Sciatic nerve (tissue), 2 donors: ENCODE data around the gene LY6G6D. TPM values are rescaled to one million over a fixed set of nuclear protein-coding genes. Genes with fewer than 3 reads are reported as not detected.
A peak's percentile ranks its signal among the peaks of the same experiment; 100 is the strongest.

Experiments used
- ATAC-seq: fragments of 200-7000 bp; cut with Tn5 transposase; one replicate; pipeline ENCODE4 v1.9.1; 2020; ENCODE audit warnings: mild to moderate bottlenecking, moderate library complexity
- DNase-seq: peaks from one replicate; pipeline ENCODE4 v3.0.0-alpha.2; 2020; ENCODE audit warnings: low spot score
- intact Hi-C: fragments of 100-400 bp; cut with DNase I; formaldehyde crosslinking; loops from one replicate; pipeline ENCODE4 v1.14.2; 2022
- total RNA-seq: library from RNA; stranded (reverse); fragmentation: NEBNext Ultra II Directional; extraction: Animal tissue kit (Norgen Biotek cat#: 25700); gene quantifications from one replicate; pipeline ENCODE4 v1.2.1, GENCODE V29; 2021
- donor health status: DM: no; HTN: no; CAD: no.
- donor health status: DM: no; HTN: no; CAD: no.

LY6G6D gene
- not detected for total RNA-seq

DNA sequence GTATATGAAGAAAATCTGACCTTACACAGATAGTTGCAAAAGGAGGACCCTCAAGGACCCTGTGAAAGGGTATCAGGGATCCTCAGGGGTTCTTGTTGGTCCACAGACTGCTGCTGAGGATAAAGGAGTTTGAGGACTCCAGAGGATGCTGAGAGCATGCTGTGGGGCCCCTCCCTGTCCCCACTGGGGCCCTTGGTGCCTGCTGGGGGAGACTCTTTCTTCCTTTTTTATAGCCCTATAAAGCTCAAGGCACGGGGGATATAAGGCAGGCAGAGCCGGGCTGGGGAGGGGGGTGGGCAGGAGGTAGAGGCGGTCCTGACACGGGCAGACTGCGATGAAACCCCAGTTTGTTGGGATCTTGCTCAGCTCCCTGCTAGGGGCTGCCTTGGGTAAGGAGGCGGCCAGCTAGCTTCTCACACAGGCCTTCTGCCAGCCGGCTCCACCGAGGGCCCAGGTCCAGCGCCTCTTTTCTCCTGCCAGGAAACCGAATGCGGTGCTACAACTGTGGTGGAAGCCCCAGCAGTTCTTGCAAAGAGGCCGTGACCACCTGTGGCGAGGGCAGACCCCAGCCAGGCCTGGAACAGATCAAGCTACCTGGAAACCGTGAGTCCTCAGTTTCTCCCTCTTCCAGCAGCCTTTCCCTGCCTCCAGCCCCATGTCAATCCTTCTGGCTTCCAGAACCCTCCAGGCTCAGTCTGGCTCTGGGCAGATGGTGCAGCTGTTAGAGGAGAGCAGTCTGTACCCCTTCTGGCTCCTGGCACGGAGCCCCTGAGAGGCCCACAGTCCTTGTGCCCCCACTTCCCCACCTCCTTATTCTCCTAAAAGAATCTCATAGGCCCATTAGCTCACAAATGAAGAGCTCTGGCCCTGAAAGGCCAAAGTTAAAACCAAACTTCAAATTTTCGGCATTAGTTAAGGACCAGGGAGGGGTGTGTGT, at the start of gene LY6G6D:
TSS of gene LY6G6D (plus strand) at position 327 of the 937 bp plus-strand sequence. CDS start at position 335, 8 bp downstream.
- ATAC-seq (no peak), DNase-seq (no peak)
- intact Hi-C loops: no loop called here

GRCh38 chr6:31665501-31666336, 49.4 kb upstream of the LY6G6D start, which contains the start of gene CSNK2B:
Gene CSNK2B, plus strand, starts transcription at chr6:31666080. Its CDS starts 752 bp downstream, at chr6:31666832.
- DNase-seq (peak; percentile 98), ATAC-seq (peak; percentile 93)
- intact Hi-C loops: no loop called here

DNA sequence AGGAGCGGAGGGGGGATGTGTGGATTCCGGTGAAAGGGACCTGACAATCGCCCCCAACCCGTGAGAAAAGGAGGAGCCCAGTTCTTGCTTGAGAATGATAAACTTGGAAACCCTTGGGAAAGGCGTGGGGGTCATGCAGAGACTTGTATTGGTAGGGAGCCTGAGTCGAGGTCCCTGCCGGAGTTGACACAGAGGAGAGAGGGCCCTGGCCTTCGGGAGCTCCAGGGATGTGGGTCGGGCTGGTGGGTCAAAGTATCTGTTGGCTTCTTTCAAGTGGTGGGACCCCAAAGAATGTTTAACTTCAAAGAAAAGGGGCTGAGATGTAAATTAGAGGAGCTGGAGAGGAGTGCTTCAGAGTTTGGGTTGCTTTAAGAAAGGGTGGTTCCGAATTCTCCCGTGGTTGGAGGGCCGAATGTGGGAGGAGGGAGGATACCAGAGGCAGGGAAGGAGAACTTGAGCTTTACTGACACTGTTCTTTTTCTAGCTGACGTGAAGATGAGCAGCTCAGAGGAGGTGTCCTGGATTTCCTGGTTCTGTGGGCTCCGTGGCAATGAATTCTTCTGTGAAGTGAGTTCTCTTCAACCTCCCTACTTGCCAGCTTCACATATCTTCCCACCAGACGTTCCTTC, 48.7 kb upstream of the LY6G6D start:
- DNase-seq (no peak), ATAC-seq (no peak)
- intact Hi-C loops: no loop called here

- DNase-seq: no peak
- intact Hi-C loops: no loop called here
- ATAC-seq: no peak
Observed at GRCh38 chr6:31669676-31670075, 45.5 kb upstream of the LY6G6D start, which contains the start of gene LY6G5B. Gene LY6G5B, plus strand, starts transcription at chr6:31669976. Its CDS starts 975 bp downstream, at chr6:31670951.

GRCh38 chr6:31676322-31676903, 38.7 kb upstream of the LY6G6D start:
- intact Hi-C loops: no loop called here
- DNase-seq (no peak), ATAC-seq (no peak)

GRCh38 chr6:31676904-31677303, 38.2 kb upstream of the LY6G6D start:
- DNase-seq (no peak), ATAC-seq (no peak)
- intact Hi-C loops: no loop called here

- no peak for DNase-seq
- no peak for ATAC-seq
- intact Hi-C loops: no loop called here
Observed at GRCh38 chr6:31677955-31678354, 37.2 kb upstream of the LY6G6D start.

GRCh38 chr6:31680226-31681134, 34.7 kb upstream of the LY6G6D start, which contains the start of gene LY6G5C:
Gene LY6G5C, minus strand, starts transcription at chr6:31681067. Its CDS starts 694 bp downstream, at chr6:31680373.
- ATAC-seq (peak; percentile 84), DNase-seq (peak; percentile 90)
- intact Hi-C loops: loop anchor here (10.0 kb wide), 1 partner anchor 154 kb away; no protein-coding TSS in a partner anchor

GRCh38 chr6:31681135-31681671, 33.9 kb upstream of the LY6G6D start:
- DNase-seq (no peak), ATAC-seq (peak; percentile 48)
- intact Hi-C loops: loop anchor here (10.0 kb wide), 1 partner anchor 154 kb away; no protein-coding TSS in a partner anchor

DNA sequence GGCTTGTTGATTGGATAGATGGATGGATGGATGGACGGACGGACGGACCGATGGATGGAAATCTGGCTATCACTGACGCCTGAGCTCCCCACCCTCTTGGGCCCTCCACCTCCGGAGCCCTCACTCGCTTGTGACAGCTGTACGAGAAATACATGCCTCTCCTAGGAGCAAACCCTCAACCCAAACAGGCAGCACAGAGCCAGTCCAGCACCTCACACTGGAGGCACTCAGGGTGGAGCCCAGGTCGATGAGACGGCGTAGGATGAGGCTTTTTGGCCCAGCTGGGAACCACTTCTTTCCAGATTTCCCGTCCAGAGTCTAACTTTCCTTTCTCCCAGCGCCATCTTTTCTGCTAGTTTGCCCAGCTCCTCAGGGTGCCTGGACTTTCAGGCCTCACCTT, 31.6 kb upstream of the LY6G6D start:
- ATAC-seq (peak; percentile 18), DNase-seq (no peak)
- intact Hi-C loops: loop anchor here (10.0 kb wide), 1 partner anchor 151 kb away; no protein-coding TSS in a partner anchor

DNA sequence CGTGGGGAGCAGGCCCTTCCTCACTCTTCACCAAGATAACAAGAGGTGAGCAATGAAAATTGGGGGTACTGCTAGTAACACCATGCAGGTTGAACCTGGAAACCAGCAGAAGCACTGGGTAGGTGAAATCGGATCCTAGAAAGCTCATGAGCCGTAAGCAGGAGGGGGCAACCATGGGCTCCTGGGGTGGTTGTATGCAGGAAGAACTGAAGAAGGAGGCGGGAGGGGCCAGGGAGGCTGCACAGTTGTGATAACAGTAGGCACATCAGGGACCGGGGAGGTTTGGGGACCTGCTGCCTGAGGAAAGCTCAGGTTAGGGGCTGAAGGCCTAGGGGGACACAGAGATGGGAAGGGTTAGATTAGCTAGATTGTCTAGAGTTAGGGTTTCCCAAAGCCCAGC, 28.7 kb upstream of the LY6G6D start:
- intact Hi-C loops: loop anchor here (10.0 kb wide), 1 partner anchor 148 kb away; no protein-coding TSS in a partner anchor
- no peak for ATAC-seq
- no peak for DNase-seq

GRCh38 chr6:31687321-31687720, 27.8 kb upstream of the LY6G6D start:
- intact Hi-C loops: loop anchor here (10.0 kb wide), 1 partner anchor 147 kb away; no protein-coding TSS in a partner anchor
- ATAC-seq (no peak), DNase-seq (no peak)

GRCh38 chr6:31687860-31688693, 27.1 kb upstream of the LY6G6D start:
- intact Hi-C loops: loop anchor here (10.0 kb wide), 1 partner anchor 147 kb away; no protein-coding TSS in a partner anchor
- no peak for DNase-seq
- no peak for ATAC-seq

GRCh38 chr6:31689249-31690110, 25.7 kb upstream of the LY6G6D start:
- no peak for DNase-seq
- intact Hi-C loops: loop anchor here (10.0 kb wide), 1 partner anchor 145 kb away; no protein-coding TSS in a partner anchor
- ATAC-seq: no peak
